GM13976 (cell line): ENCODE results near the gene DENND2A.

Source experiments
- DNase-seq: peaks from one replicate; pipeline ENCODE4 v3.0.0; 2012; ENCODE audit warnings: low spot score
- in situ Hi-C: fragments of 300-500 bp; cut with MboI; formaldehyde crosslinking; loops from one replicate; pipeline ENCODE4 v1.12.0; 2022; ENCODE audit warnings: low sequenced_read_pairs, mixed read lengths, inconsistent platforms; ENCODE audit not compliant: unreplicated experiment
- TF ChIP-seq, protein P1 (sequence below): IDR thresholded peaks from 2 replicates; pipeline ENCODE4 v1.5.1; 2012; ENCODE audit warnings: borderline replicate concordance, mild to moderate bottlenecking; ENCODE audit not compliant: insufficient read depth; ENCODE audit errors: extremely low read depth, missing control alignments, control extremely low read depth

Gene DENND2A

DNA sequence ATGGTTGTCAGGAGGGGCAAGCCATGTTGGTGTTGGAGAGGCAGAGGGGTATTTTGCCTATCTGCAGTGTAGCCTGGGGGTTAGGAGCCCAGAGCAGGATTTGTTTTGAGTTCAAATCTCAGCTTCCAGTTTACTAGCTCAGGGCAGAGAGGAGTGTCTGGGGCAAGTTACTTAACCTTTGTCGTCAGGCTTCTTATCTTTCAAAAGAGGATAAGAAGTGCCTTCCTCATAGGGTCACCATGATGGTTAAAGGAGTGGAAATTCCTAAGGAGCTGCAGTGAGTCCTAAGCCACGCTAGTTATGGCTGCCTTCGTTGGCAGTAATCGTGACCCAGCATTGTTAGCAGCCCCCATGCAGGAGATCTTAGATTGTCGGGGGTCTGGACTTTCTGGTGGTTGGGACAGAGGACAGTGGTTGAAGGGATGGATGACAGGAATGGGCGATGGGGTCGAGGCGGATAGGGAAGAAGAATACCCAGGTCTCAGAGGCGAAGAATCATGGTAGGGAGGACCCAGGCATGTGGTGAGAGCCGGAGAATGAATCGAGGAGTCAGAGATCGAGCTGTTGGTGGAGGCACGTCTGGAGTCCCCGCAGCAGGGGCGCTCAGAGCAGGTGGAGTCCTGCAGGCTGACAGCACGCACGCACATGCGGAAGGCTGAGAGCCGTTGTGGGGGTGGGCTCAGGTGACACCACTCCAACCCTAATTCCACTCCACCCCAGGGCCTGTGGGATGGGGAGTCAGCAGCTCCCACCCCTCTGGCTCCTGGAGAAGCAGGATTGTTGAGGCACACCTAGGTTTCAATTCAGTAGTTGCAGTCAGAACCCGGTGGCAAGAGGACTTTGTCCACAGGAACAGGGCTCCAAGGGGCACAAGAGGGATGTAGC lies 43.7 kb upstream of the DENND2A start:
- DNase-seq, result peak; percentile 11
- TF ChIP-seq, protein P1, sequence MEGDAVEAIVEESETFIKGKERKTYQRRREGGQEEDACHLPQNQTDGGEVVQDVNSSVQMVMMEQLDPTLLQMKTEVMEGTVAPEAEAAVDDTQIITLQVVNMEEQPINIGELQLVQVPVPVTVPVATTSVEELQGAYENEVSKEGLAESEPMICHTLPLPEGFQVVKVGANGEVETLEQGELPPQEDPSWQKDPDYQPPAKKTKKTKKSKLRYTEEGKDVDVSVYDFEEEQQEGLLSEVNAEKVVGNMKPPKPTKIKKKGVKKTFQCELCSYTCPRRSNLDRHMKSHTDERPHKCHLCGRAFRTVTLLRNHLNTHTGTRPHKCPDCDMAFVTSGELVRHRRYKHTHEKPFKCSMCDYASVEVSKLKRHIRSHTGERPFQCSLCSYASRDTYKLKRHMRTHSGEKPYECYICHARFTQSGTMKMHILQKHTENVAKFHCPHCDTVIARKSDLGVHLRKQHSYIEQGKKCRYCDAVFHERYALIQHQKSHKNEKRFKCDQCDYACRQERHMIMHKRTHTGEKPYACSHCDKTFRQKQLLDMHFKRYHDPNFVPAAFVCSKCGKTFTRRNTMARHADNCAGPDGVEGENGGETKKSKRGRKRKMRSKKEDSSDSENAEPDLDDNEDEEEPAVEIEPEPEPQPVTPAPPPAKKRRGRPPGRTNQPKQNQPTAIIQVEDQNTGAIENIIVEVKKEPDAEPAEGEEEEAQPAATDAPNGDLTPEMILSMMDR, result no peak
- in situ Hi-C loops, result no loop called here

DNA sequence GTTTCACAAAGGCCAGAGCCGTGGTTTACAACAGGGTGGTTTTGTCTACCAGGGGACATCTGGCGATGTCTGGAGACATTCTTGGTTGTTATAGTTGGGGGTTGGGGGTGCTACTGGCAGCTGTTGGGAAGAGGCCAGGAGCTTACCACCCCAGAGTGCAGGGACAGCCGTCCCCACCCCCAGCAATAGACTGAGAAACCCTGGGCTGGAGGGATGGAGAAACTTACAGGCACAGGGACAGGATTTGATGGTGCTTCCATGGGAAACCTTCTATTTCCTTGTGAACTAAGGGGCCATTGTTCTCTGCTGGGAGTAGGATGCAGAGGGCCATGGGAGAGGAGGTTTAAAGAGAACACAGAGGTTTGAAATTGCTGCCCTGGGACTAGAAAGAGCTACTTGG lies 43.0 kb upstream of the DENND2A start:
- TF ChIP-seq, protein P1, result no peak
- in situ Hi-C loops, result no loop called here
- peak; percentile 15 for DNase-seq

DNA sequence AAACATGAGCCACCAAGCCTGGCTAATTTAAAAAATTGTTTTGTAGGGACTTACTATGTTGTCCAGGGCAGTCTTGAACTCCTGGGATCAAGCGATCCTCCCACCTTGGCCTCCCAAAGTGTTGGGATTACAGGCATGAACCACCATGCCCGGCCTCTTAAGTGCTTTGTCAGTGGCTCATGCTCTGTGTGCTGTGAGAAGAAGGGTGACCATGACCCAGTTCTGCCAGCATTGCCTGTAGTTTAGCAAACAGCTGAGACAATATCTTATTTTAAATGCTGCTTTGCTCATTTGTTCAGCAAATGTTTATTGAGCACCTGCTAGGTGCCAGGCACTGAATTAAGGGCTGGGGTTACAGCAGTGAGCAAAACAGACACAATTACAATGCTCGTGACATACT lies 41.2 kb upstream of the DENND2A start:
- TF ChIP-seq, protein P1, result no peak
- DNase-seq, result no peak
- in situ Hi-C loops, result no loop called here

DNA sequence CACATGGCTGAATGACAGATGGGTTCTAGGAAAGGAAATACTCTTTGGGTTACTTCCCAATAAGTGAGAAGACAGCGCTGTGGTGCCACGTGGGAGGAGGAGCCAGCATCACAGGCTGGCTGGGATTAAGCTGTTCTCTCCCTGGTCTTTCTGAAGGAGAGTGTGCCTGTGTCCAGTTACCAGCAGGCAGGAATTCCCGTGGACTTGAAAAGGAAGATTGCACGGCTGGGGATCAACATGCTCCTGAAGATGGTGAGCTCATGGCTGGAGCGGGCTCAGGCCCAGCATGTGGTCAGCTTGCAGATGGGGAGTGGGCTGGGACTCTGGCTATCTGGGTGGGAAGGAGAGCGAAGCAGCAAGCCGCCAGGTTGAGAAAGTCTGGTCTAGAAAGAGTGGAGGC lies 40.3 kb upstream of the DENND2A start:
- DNase-seq, result no peak
- TF ChIP-seq, protein P1, result no peak
- in situ Hi-C loops, result no loop called here

DNA sequence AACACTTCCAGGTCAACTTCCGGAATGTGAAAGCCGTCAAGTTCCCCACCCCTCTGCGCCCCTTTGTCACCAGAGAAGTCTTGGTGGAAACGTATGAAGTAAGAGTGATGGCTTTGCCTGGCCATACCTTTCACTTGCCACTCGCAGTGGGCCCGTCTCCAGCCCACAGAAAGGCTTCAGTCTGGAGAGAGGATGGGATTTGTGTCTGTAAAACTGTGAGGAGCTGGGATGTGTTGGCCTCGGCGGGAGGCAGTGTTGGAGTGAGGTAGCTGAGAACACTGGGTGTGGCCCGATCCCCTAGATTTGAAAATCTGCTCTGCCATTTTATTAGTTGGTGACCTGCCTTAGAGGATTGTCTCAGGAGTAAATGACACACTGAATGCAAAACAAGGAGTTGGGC lies 38.6 kb upstream of the DENND2A start:
- in situ Hi-C loops, result no loop called here
- no peak for DNase-seq
- TF ChIP-seq, protein P1, result no peak

DNA sequence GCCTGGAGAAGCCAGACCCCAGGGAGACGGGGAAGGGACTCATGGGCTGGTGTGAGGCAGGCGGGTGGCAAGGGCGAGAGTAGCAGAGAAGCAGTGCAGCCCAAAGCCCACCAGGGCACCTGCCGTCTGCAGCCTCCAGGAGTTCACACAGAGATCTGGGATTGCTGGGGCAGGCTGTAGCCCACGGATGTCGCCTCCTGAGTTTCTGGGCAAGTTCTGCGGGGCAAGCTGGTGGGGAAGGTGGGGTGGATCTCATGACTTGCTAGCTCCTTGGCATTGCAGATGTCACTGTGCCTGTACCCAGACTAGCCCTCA lies 38.2 kb upstream of the DENND2A start:
- TF ChIP-seq, protein P1, result no peak
- DNase-seq, result no peak
- in situ Hi-C loops, result no loop called here
